ENCODE measurements around the gene POLE.

Gene POLE

GRCh38 chr12:132651444-132652100 is 35.6 kb downstream of the POLE start:
- DNase-seq (ENCODE audit: low read depth in 2 of 2) = no peak

DNA sequence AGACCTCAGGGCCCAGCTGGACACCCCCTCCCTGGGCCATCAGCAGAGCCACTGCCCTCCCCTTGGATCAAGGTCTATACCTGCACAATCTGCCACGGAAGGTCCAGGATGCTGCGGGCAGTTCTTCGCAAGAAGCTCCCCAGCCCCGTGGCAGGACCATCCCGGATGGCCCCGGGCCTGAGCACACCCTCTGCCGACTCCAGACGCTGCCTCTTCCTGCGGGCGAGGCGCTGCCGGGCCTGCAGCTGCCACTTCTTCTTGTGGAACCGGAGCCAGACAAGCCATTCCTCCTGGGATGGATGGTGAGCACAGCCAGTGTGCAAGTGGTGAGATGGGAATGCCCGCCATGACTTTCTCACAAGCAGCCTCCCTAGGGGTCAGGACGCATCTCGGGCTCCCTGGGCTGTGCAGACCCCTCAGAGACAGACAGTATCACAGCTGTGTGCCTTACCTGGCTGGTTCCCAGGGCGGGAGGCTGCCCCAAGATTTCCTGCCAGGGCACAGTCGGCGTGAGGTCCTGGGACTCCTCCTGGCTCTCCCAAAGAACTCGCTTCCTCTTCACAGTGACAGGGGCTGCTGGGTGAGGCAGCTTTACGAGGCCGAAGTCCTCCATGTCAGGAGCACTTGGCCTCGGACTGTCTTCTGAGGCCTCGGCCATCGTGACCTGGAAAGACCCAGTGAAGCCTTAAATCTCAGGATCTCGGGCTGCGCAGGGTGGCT is 37.8 kb downstream of the POLE start:
- DNase-seq (ENCODE audit: low read depth in 2 of 2) = no peak

DNA sequence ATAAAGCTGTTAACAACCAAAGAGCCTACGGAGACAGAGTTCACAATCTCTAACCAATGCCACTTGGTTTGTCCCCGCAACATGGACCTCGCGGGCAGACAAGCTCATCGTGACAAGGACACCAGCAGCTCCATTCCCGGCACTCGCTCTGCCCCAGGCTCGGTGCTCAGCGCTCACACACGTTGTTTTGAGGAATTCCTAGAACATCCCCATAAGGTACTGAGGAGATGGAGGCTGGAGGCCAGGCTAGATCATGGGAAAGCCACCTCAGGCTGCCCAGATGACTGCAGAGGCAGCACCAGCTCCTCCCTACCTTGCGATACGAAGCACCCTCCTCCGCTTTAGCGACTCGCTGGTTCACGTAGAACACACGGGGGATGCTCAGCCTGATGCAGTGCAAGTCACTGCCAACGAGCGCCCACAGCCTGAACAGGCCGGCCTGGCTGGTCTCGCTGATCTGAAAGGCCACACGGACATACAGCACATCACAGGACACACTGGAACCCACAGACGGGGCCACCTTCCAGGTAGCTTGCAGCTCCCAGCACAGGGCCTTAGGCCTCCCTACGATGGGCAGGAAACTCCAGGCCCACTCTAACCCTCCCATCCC is 38.4 kb downstream of the POLE start:
- no peak for DNase-seq (ENCODE audit: low read depth in 2 of 2)

- DNase-seq (ENCODE audit: low read depth in 2 of 2) = no peak
Measured at GRCh38 chr12:132647858-132648257, 39.3 kb downstream of the POLE start.

DNA sequence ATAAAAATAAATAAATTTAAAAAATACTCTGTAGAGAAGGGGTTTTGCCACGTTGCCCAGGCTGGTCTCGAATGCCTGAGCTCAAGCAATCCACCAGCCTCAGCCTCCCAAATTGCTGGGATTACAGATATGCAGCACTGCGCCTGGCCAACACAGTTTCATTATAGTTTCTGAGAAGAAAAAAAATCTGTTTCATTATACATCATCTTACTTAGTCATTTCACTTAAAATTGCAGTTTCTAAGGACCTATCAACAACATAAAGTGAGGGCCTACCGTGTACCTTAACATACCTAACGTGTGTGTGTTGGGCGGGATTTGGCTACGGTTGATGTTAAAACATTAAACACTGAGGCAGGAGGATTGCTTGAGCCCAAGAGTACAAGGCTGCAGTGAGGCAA is 40.3 kb downstream of the POLE start:
- DNase-seq (ENCODE audit: low read depth in 2 of 2) = no peak

DNA sequence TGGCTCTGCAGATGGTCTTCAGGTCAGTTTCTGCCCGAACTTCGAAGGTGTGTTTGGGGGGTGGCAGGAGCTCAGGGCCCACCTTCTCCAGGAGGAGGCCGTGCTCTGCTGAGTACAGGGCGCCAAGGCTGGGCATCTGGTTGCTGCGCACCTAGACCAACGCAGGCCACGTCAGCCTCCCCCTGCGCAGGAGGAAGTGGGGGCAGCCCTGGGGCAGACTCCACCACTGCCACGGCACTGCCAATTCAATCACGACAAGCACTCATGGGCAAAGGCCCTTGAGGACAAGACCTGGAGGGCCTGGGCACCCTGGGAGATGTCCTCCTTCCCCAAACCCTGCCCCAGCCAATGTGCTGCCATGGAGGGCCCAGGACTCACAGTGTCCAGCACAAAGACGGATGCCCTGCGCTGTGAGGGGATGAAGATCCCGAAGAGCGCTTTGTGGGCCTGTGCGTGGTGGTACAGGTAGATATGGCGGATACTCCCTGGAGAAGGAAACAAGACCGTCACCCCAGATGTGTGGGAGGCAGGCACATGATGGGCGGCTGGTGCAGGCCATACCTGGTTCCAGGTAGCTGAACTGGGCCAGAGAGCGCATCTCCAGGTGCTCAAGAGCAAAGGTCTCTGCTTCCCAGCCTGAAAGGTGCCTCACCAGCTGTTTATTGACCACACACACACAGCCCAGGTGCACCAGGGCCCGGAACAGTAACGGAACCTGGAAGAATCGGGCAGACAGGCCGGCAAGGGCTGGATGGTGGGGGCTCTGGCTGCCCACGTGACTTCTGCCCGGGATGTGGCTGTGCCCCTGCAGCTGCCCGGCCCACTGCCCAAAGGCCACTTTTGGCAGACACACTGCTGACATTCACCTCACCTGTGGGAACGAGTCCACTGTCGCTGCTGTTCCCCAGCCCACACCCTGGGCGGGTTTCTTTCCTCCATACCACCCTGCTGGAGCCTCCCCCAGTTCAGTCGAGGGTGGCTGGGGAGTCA is 44.0 kb downstream of the POLE start:
- no peak for DNase-seq (ENCODE audit: low read depth in 2 of 2)

DNA sequence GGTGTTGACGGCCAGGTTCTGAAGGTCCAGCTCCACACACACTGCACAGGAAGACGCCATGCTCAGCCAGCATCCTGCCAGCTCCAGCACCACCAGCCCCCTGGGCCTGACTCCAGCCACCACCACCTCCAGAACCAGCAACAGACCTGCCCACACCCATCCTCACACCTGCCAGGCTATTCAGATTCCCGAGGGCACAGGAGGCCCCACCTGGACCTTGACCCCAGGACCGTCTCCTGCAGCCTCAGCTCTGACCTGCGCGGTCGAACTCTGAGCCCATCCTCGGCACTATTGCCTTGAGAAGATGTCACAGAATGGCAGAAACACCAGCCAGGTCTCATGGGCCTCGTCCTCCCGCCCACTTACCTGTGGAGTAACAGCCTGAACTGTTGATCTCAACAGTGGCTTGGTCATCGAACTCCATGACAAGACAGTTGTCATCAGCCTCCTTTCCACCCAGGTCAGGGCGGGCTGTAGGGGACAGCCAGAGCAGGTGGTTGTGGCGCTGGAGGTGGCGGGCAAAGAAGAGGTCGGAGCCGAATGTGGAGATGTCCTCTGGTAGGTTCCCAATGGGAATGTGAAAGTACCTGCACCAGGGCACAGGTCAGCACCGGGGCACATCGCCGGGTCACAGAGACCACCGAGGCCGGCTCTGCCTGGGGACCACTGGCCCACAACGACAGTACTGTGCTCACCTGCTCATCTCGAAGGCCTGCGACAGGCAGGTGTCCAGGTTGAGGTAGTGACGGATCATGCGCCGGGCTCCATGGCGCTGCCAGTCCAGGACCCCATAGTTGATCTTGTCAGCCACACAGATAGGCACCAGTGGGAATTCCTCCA is 45.1 kb downstream of the POLE start:
- no peak for DNase-seq (ENCODE audit: low read depth in 2 of 2)

DNA sequence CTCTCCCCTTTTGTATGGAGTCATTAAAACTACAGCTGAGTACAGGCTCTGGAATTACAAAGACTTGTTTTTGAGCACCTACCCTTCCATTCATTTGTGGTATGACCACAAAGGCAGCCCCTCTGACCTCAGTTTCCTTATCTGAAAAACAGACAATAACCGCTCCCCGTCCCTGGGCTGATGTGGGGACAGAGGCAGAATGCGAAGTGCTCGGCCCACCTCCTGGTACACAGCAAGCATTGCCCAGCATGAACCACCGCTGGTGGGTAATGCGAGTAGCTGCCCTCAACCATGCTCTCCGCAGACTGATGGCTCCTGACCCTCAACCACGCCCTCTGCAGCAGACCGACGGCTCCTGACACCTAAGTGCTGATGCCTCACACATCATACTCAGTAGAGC is 46.2 kb downstream of the POLE start:
- DNase-seq (ENCODE audit: low read depth in 2 of 2) = no peak

DNA sequence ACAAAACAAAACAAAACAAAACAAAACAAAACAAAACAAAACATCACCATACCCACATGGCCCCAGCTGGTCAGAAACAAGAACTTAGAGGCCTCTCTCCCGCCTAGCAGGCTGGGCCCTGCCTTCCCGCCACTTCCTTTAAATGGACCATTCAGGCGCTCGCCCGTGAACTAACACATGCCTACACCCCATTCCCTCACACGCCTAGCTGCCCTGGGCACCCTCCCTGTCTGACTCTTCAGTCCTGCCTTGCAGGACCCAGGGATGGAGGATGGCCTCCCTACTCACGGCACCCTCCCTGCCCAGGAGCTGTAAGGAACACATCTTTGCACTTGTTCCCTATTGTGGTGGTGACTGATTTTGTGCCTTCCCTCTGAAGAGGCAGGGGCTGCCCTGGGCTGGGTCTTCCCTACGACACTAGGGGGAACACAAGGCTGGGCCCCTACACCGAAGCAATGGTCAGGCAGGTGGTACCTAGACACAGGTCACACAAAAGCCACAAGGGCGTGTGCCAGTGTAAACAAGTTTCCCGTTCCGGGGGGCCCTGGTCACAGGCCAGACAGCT is 47.1 kb downstream of the POLE start:
- DNase-seq (ENCODE audit: low read depth in 2 of 2) = no peak

DNA sequence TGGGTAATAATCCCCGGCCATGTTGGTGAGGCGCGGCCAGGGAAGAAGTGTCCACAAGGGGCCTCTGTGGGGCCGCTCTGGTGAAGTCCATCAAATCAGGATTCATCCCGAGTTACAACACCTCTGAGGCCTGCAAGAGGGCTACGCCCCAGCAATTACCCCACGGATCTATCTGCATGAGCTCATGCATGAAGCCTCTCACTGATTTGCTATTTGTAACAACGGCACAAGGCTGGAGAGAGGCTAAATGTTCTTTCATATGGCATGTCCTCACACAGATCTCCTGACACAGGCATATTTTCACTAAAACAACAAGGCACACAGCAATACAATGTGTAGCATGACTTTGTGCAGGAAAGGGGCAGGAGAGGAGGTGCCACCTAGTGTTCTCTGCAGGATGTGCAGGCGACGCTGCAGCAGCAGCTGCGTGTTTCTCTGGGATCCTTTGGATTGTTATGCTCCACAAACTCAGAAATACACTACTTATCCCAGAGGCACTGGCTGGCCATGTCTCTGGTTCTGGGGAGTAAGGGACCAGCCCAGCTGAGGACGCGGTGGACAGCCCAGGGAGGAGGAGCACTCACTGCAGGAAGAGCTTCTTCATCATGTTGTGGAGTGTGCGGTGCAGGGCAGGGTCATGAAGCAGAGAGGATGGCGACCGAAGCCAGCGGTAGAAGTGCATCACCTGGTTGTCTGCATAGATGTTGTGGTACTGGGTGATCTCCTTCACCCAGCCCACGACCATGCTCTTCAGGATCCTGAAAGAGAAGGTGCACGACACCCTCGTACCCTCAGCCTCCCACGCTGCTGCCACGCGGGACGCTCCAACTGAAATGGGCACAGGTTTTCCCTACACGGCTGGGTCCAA is 48.4 kb downstream of the POLE start:
- no peak for DNase-seq (ENCODE audit: low read depth in 2 of 2)

DNA sequence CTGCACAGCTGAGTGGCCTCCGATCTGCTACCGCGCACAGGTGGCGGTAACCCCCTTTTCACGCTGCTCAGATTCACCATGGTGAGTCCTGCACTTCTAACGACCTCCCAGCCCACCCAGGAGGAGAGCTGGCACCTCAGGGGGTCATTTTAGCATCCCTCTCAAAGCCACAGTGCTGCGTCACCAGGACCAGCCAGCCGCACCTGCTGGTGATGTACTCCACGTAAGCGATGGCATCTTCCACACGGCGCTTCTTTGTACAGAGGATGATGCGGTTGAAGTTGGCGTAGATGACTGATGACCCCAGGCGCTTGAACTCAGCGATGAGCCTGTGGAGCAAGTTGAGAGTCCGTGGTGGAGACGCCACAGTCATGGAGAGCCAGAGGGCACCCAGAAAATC is 49.3 kb downstream of the POLE start:
- no peak for DNase-seq (ENCODE audit: low read depth in 2 of 2)

DNA sequence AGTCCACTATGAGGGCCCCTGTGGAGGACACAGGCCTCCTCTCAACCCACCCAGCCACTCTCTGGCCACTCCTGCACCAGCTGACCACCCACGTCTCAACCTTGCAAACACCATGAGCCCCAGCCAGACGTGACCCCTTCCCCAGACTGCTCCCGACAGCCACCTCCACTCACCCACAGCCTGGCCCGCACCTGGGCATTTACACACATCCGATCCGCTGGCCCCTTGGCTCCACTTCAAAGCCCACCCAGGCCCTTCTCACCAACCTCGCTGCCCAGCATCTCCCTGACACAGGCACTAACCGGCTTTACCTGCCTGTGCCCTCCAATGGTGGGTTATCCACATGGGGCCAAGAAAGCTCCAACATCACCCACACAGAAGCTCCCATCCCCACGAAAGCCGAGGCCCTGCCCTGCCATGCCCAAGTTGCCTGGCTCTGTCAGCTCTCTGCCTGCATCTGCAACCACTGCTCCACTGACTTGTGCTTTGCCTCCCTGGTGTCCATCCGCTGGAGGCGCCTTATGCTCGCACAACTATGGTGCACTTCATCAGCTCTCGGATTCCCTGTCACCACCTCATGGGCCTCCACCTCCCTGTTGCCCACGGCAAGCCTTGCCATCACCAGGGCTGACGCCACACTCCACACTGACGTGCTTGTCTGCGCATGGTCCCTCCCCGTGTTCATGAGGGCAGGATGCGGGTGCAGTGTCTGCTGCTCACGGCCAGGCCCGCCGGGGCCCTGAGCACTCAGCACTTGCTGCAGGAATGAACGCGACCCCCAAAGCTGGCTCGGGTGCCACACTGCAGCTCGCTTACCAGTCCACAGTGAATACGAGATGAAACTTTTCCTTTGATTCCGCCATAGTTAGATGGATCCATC is 51.8 kb downstream of the POLE start:
- no peak for DNase-seq (ENCODE audit: low read depth in 2 of 2)

GRCh38 chr12:132634411-132634990 is 52.6 kb downstream of the POLE start:
- no peak for DNase-seq (ENCODE audit: low read depth in 2 of 2)

DNA sequence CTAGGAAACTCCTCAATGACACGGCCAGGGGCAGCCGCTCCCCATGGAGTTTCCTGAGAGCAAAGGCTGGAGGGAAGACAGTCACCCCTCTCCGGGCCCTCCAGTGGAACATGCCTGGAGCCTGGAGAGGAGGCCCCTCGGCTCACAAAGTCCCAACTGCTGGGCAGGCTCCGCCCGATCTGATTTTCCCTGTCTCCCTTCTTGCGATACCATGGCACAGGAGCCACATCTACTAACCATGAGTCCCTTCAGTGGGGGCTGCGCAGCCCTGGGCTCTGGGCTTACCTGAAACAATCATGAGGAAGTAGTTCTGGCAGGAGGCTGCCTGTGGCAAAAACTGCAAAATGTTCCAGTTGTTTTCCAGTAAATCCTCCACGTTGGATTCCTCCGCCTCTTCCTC is 53.2 kb downstream of the POLE start:
- no peak for DNase-seq (ENCODE audit: low read depth in 2 of 2)

DNA sequence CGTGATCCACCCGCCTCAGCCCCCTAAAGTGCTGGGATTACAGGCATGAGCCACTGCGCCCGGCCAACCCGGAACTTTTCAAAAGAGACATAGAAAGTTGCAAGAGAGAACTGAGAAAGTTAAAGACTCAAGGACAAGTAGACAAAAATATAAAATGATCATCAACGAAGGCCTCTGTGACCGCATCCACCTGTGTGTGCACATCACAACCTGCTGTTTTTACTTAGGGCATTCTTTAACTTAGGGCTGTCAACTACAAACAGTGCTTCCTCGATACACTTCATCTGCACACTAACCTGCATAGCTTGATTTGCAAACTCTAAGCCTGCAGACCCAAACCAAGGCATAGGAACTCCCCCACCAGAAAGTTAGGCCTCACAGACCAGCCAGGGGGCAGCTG is 53.7 kb downstream of the POLE start:
- DNase-seq (ENCODE audit: low read depth in 2 of 2) = no peak

- DNase-seq (ENCODE audit: low read depth in 2 of 2) = no peak
Measured at GRCh38 chr12:132632521-132633228, 54.5 kb downstream of the POLE start.

GRCh38 chr12:132631666-132632065 is 55.5 kb downstream of the POLE start:
- no peak for DNase-seq (ENCODE audit: low read depth in 2 of 2)

- no peak for DNase-seq (ENCODE audit: low read depth in 2 of 2)
Measured at GRCh38 chr12:132630672-132631071, 56.5 kb downstream of the POLE start.
